H1 (cell line): Measurements from ENCODE around the gene NFX1. TPM values are rescaled to one million over a fixed set of nuclear protein-coding genes. Genes with fewer than 3 reads are reported as not detected.

Source experiments
- CTCF ChIA-PET: fragments of 300-600 bp; sonication (Branson Sonifier 250); formaldehyde crosslinking; loops from one replicate; lab custom pipeline; 2021; ENCODE audit not compliant: partially characterized antibody; lab: Charles Lee
- POLR2A ChIA-PET: fragments of 300-600 bp; sonication (Branson Sonifier 250); formaldehyde crosslinking; loops from one replicate; lab custom pipeline; 2021; ENCODE audit warnings: inconsistent platforms; ENCODE audit not compliant: partially characterized antibody; lab: Charles Lee
- DNase-seq, 2 experiments: peaks; one replicate each; pipeline versions ENCODE4 v3.0.0 to v3.0.0-alpha.2; 2010 to 2022; ENCODE audit warnings: low spot score in 2 of 2, low read depth in 1 of 2, mixed read lengths in 1 of 2
- FAIRE-seq: peaks from 2 replicates; lab custom pipeline; 2011; peaks lifted over from hg19 to GRCh38; lab: Jason Lieb, UNC
- H2AFZ ChIP-seq: 2 replicates; pipeline ENCODE4 v1.8.1; 2012; ENCODE audit warnings: low read length, inconsistent platforms
- H2AK5ac ChIP-seq: 2 replicates; pipeline ENCODE4 v1.6.1; 2013; ENCODE audit warnings: low read depth, low read length
- H2BK120ac ChIP-seq: replicated peaks from 2 replicates; pipeline ENCODE3; 2013; ENCODE audit warnings: low read depth, low read length, inconsistent platforms
- H2BK12ac ChIP-seq: 2 replicates; pipeline ENCODE4 v1.6.1; 2013; ENCODE audit warnings: low read depth, low read length
- H2BK15ac ChIP-seq: 2 replicates; pipeline ENCODE4 v1.6.1; 2013; ENCODE audit warnings: low read length
- H2BK20ac ChIP-seq: 2 replicates; pipeline ENCODE4 v1.6.1; 2013; ENCODE audit warnings: low read length
- H2BK5ac ChIP-seq: 2 replicates; pipeline ENCODE4 v1.6.1; 2013; ENCODE audit warnings: low read depth, low read length
- H3K14ac ChIP-seq: 2 replicates; pipeline ENCODE4 v1.6.1; 2013; ENCODE audit warnings: inconsistent platforms; ENCODE audit not compliant: insufficient read length
- H3K18ac ChIP-seq: 2 replicates; pipeline ENCODE4 v1.6.1; 2013; ENCODE audit warnings: low read length; ENCODE audit errors: extremely low read depth
- H3K23ac ChIP-seq: 2 replicates; pipeline ENCODE4 v1.6.1; 2013; ENCODE audit warnings: inconsistent platforms; ENCODE audit not compliant: insufficient read length
- H3K23me2 ChIP-seq: 2 replicates; pipeline ENCODE4 v1.6.1; 2013; ENCODE audit warnings: low read depth, low read length
- H3K27ac ChIP-seq: 2 replicates; pipeline ENCODE4 v1.6.1; 2011; ENCODE audit warnings: low read depth, low read length, inconsistent platforms
- H3K27me3 ChIP-seq, 4 experiments: replicated peaks in 1 of 4; 1 replicate in 1 of 4; 2 replicates in 3 of 4; pipeline versions ENCODE4 v1.6.1 to v1.8.1; 2011 to 2013; ENCODE audit warnings: low read length in 3 of 4, mild to moderate bottlenecking in 3 of 4, inconsistent platforms in 2 of 4, mixed read lengths in 2 of 4, moderate library complexity in 1 of 4; ENCODE audit not compliant: control insufficient read depth in 3 of 4, insufficient read depth in 3 of 4; ENCODE audit errors: extremely low read depth in 1 of 4
- H3K36me3 ChIP-seq, 4 experiments: 2 replicates each; pipeline versions ENCODE4 v1.6.1 to v1.8.1; 2011 to 2013; ENCODE audit warnings: mild to moderate bottlenecking in 4 of 4, low read length in 3 of 4, moderate library complexity in 2 of 4, control low read depth in 1 of 4, inconsistent platforms in 1 of 4; ENCODE audit not compliant: insufficient read depth in 4 of 4, control insufficient read depth in 2 of 4
- H3K4ac ChIP-seq: replicated peaks from 2 replicates; pipeline ENCODE3; 2013; ENCODE audit warnings: low read length, low read depth, mixed read lengths, inconsistent platforms; ENCODE audit not compliant: insufficient read length
- H3K4me1 ChIP-seq, 4 experiments: replicated peaks in 1 of 4; 1 replicate in 1 of 4; 2 replicates in 3 of 4; pipeline versions ENCODE4 v1.6.1 to v1.8.1; 2011 to 2013; ENCODE audit warnings: low read length in 3 of 4, inconsistent platforms in 2 of 4, mixed read lengths in 1 of 4; ENCODE audit not compliant: insufficient read depth in 4 of 4, control insufficient read depth in 3 of 4
- H3K4me2 ChIP-seq, 2 experiments: 2 replicates each; pipeline versions ENCODE4 v1.6.1 to v1.8.1; 2011 to 2013; ENCODE audit warnings: low read depth in 2 of 2, low read length in 2 of 2, control low read depth in 1 of 2, inconsistent platforms in 1 of 2, mild to moderate bottlenecking in 1 of 2; ENCODE audit not compliant: insufficient read depth in 1 of 2
- H3K4me3 ChIP-seq, 4 experiments: fragments of 200-600, 300-600 bp in 1 of 4; sonication (generic), shearing (Covaris generic), sonication (Bioruptor Twin) in 1 of 4; 2 replicates each; pipeline versions ENCODE4 v1.5.1 to v1.8.1; 2011 to 2016; ENCODE audit warnings: low read length in 4 of 4, low read depth in 3 of 4, control low read depth in 2 of 4, inconsistent platforms in 2 of 4, mild to moderate bottlenecking in 2 of 4, mixed read lengths in 1 of 4, moderate library complexity in 1 of 4; ENCODE audit not compliant: insufficient read depth in 2 of 4; ENCODE audit errors: extremely low read depth in 1 of 4
- H3K56ac ChIP-seq: replicated peaks from 2 replicates; pipeline ENCODE3; 2013; ENCODE audit warnings: low read depth, mild to moderate bottlenecking, mixed read lengths, low read length, inconsistent platforms; ENCODE audit not compliant: insufficient read length
- H3K79me1 ChIP-seq: 2 replicates; pipeline ENCODE4 v1.6.1; 2013; ENCODE audit warnings: low read depth, low read length, control low read depth
- H3K79me2 ChIP-seq, 2 experiments: 2 replicates each; pipeline versions ENCODE4 v1.6.1 to v1.8.1; 2012 to 2013; ENCODE audit warnings: low read length in 2 of 2, mild to moderate bottlenecking in 2 of 2, inconsistent platforms in 1 of 2; ENCODE audit not compliant: insufficient read depth in 2 of 2, control insufficient read depth in 1 of 2
- H3K9ac ChIP-seq, 4 experiments: replicated peaks in 1 of 4; 1 replicate in 1 of 4; 2 replicates in 3 of 4; pipeline versions ENCODE4 v1.6.1 to v1.8.1; 2011 to 2013; ENCODE audit warnings: low read depth in 3 of 4, low read length in 3 of 4, control low read depth in 2 of 4, mild to moderate bottlenecking in 2 of 4, moderate library complexity in 2 of 4, inconsistent platforms in 1 of 4; ENCODE audit errors: extremely low read depth in 1 of 4
- H3K9me3 ChIP-seq, 2 experiments: 2 replicates each; pipeline versions ENCODE4 v1.6.1 to v1.8.1; 2012 to 2013; ENCODE audit warnings: mild to moderate bottlenecking in 2 of 2, moderate library complexity in 2 of 2, control low read depth in 1 of 2, inconsistent platforms in 1 of 2, low read depth in 1 of 2, low read length in 1 of 2, mixed read lengths in 1 of 2; ENCODE audit not compliant: insufficient read depth in 2 of 2
- H4K20me1 ChIP-seq, 2 experiments: replicated peaks in 1 of 2; 2 replicates each; pipeline versions ENCODE3 to v1.8.1; 2011 to 2013; ENCODE audit warnings: inconsistent platforms in 2 of 2, low read length in 2 of 2, mild to moderate bottlenecking in 1 of 2; ENCODE audit not compliant: insufficient read depth in 2 of 2, control insufficient read depth in 1 of 2
- H4K5ac ChIP-seq: 2 replicates; pipeline ENCODE4 v1.6.1; 2013; ENCODE audit warnings: low read length, low read depth, mixed read lengths, inconsistent platforms; ENCODE audit not compliant: insufficient read length
- H4K8ac ChIP-seq: 2 replicates; pipeline ENCODE4 v1.8.0; 2013; ENCODE audit warnings: mild to moderate bottlenecking, moderate library complexity, low read length, inconsistent platforms; ENCODE audit not compliant: insufficient read depth; ENCODE audit errors: extremely low read depth
- H4K91ac ChIP-seq: replicated peaks from 2 replicates; pipeline ENCODE3; 2013; ENCODE audit warnings: low read length, mixed read lengths, inconsistent platforms; ENCODE audit not compliant: insufficient read length
- CEBPB ChIP-seq: IDR thresholded peaks from 2 replicates; pipeline ENCODE4 v1.6.1; 2012; ENCODE audit warnings: low read depth, low read length
- CREB1 ChIP-seq: IDR thresholded peaks from 2 replicates; pipeline ENCODE4 v1.6.1; 2012; ENCODE audit warnings: inconsistent platforms
- CTBP2 ChIP-seq: IDR thresholded peaks from 2 replicates; pipeline ENCODE4 v1.7.0; 2011; ENCODE audit warnings: borderline replicate concordance, mild to moderate bottlenecking, moderate library complexity, mixed read lengths, low read length; ENCODE audit not compliant: insufficient read depth, insufficient read length
- CTCF ChIP-seq, 3 experiments: IDR thresholded peaks; 1 replicate in 2 of 3; 2 replicates in 1 of 3; pipeline versions ENCODE4 v1.5.1 to v1.6.1; 2011; ENCODE audit warnings: low read length in 3 of 3, mild to moderate bottlenecking in 3 of 3, inconsistent platforms in 2 of 3, low read depth in 1 of 3, moderate library complexity in 1 of 3; ENCODE audit not compliant: insufficient read depth in 1 of 3; ENCODE audit errors: control extremely low read depth in 1 of 3
- GTF2F1 ChIP-seq: IDR thresholded peaks from 2 replicates; pipeline ENCODE4 v1.6.1; 2012; ENCODE audit warnings: low read depth, low read length, improper control_type of control experiment, borderline replicate concordance
- KDM5A ChIP-seq: fragments of 200-600 bp; IDR thresholded peaks from 2 replicates; pipeline ENCODE4 v1.7.1; 2012; ENCODE audit warnings: mild to moderate bottlenecking, low read length, inconsistent platforms, mixed read lengths
- MAFK ChIP-seq: IDR thresholded peaks from 2 replicates; pipeline ENCODE4 v1.6.1; 2012; ENCODE audit warnings: low read depth, mild to moderate bottlenecking, improper control_type of control experiment, low read length
- RNF2 ChIP-seq: fragments of 200-900, 300-1000 bp; sonication (generic); IDR thresholded peaks from 2 replicates; pipeline ENCODE4 v1.7.1; 2016; ENCODE audit warnings: borderline replicate concordance, low read depth, mild to moderate bottlenecking, antibody characterized with exemption, low read length; ENCODE audit not compliant: poor library complexity, severe bottlenecking; ENCODE audit errors: missing control alignments
- RXRA ChIP-seq: IDR thresholded peaks from 2 replicates; pipeline ENCODE4 v1.6.1; 2011; ENCODE audit warnings: low read depth, mild to moderate bottlenecking, low read length, moderate library complexity; ENCODE audit not compliant: insufficient read depth
- SAP30 ChIP-seq: fragments of 300-600 bp; sonication (generic); IDR thresholded peaks from 2 replicates; pipeline ENCODE4 v1.7.1; 2012; ENCODE audit warnings: low read length, moderate library complexity, mild to moderate bottlenecking, inconsistent platforms; ENCODE audit not compliant: insufficient read depth, insufficient replicate concordance
- SUZ12 ChIP-seq: fragments of 200-600 bp; sonication (generic); IDR thresholded peaks from 2 replicates; pipeline ENCODE4 v1.6.1; 2012; ENCODE audit warnings: mild to moderate bottlenecking, inconsistent platforms, low read length, moderate library complexity, mixed read lengths
- WGBS, 2 experiments: shearing (Covaris generic) in 1 of 2; methylation state at CpG; one replicate each; pipeline versions ENCODE4 v1.1.6 to v1.1.7; 2013 to 2015; ENCODE audit warnings: low lambda C conversion rate in 2 of 2, mixed read lengths in 2 of 2, inconsistent platforms in 1 of 2, low coverage in 1 of 2, missing lambda C conversion rate in 1 of 2; ENCODE audit not compliant: insufficient replicate concordance in 2 of 2, insufficient coverage in 1 of 2, insufficient read length in 1 of 2; ENCODE audit errors: extremely low coverage in 1 of 2, missing lambda C conversion rate in 1 of 2; 5-methylcytosine and 5-hydroxymethylcytosine counted together
- polyA plus RNA-seq, 7 experiments: library from polyadenylated mRNA; depleted of rRNA in 3 of 7; stranded (reverse) in 5 of 7; unstranded in 2 of 7; fragments of >200 nt in 5 of 7; fragments of 200-250 nt in 2 of 7; gene quantifications; 1 replicate in 5 of 7; 2 replicates in 1 of 7; 4 replicates in 1 of 7; pipeline versions ENCODE4 v1.2.1 to v1.2.3, GENCODE V29; 2011 to 2013; ENCODE audit warnings: missing spikeins in 2 of 7, mixed read lengths in 2 of 7
- total RNA-seq: library from RNA; stranded (reverse); fragmentation: NEBNext Ultra II Directional; extraction: Animal tissue kit (Norgen Biotek cat#: 25700); gene quantifications from 2 replicates; pipeline ENCODE4 v1.2.1, GENCODE V29; 2021

The NFX1 gene
- total and polyA plus RNA-seq, 2 of the 8 experiments (the other 6 are each of a cell fraction or from before 2014, with no cell fraction given): 19.4 to 28.4 TPM

GRCh38 chr9:33260372-33260771 lies 29.9 kb upstream of the NFX1 start:
- Histone ChIP-seq H2BK15ac (no peak overlapping the region), H3K18ac (no peak overlapping the region)
- TF ChIP-seq GTF2F1: no peak
- TF ChIP-seq RNF2: no peak
- no peak for TF ChIP-seq SUZ12
- no peak for TF ChIP-seq MAFK
- TF ChIP-seq KDM5A: no peak
- no peak for TF ChIP-seq CEBPB
- no peak for TF ChIP-seq CTCF (IDR thresholded peaks at IDR 0.05; ENCODE audit: control extremely low read depth in 1 of 3, insufficient read depth in 1 of 3, low read depth in 1 of 3, low read length in 3 of 3)
- no peak for TF ChIP-seq SAP30
- TF ChIP-seq CREB1: no peak
- TF ChIP-seq RXRA: no peak
- TF ChIP-seq CTBP2: no peak
- TF ChIP-seq, all 59 proteins: peak for 0
- no peak overlapping the region for H3K4ac ChIP-seq
- FAIRE-seq (no peak), DNase-seq (no peak)
- H2AFZ ChIP-seq: no peak overlapping the region
- H3K56ac ChIP-seq: no peak overlapping the region
- POLR2A ChIA-PET: no interaction called here
- H3K23ac ChIP-seq: no peak overlapping the region
- H3K14ac ChIP-seq: no peak overlapping the region
- H3K27ac ChIP-seq: no peak overlapping the region
- H3K9ac ChIP-seq: no peak overlapping the region
- H2AK5ac ChIP-seq: no peak overlapping the region
- peaks cover 10 to 22% of the 10 kb centered on the region in 2 experiments for H3K79me2 ChIP-seq
- no peak overlapping the region for H4K8ac ChIP-seq
- peaks cover 0 to 1% of the 10 kb centered on the region in 2 experiments for H4K20me1 ChIP-seq
- H3K4me2 ChIP-seq: no peak overlapping the region
- no peak overlapping the region for H2BK12ac ChIP-seq
- 79% methylated on average over 1 of the region's 1 CpG; no CpG with 5 or more reads in 1 of the 2 experiments for WGBS, 2 experiments
- H2BK20ac ChIP-seq: no peak overlapping the region
- H3K4me1 ChIP-seq: peaks cover 0 to 2% (median under 1%) of the 10 kb centered on the region in 4 experiments; a peak in 2 of 7 replicates
- peaks cover 34 to 60% (median 51%) of the 10 kb centered on the region in 4 experiments for H3K36me3 ChIP-seq
- CTCF ChIA-PET: no interaction called here
- H3K4me3 ChIP-seq: no peak overlapping the region
- no peaks in the 10 kb centered on the region for H3K9me3 ChIP-seq
- peaks cover 11% of the 10 kb centered on the region for H3K23me2 ChIP-seq
- no peaks in the 10 kb centered on the region for H3K27me3 ChIP-seq
- H2BK5ac ChIP-seq: no peak overlapping the region
- 0 out of 2 replicates have a peak, but pooled peaks cover 3% of the 10 kb centered on the region for H3K79me1 ChIP-seq
- H2BK120ac ChIP-seq: no peak overlapping the region
- no peak overlapping the region for H4K91ac ChIP-seq
- H4K5ac ChIP-seq: no peak overlapping the region
